Tibial nerve (tissue), 4 donors: ENCODE results near the gene HOXD10.

Experiments used
- EP300 ChIP-seq, 2 donors: sonication (generic); formaldehyde crosslinking; IDR thresholded peaks; one replicate each; pipeline ENCODE4 v1.6.1; 2017; ENCODE audit warnings: antibody characterized with exemption in 2 of 2, mild to moderate bottlenecking in 1 of 2
- POLR2A ChIP-seq, 2 donors: fragments of 450-650 bp; IDR thresholded peaks; one replicate each; pipeline ENCODE4 v1.6.1; 2017; ENCODE audit warnings: antibody characterized with exemption in 2 of 2, mild to moderate bottlenecking in 2 of 2, moderate library complexity in 2 of 2
- TF ChIP-seq, protein P1 (sequence below), 5 experiments: fragments of 200-600 bp in 3 of 5; fragments of 450-650 bp in 2 of 5; sonication (generic) in 3 of 5; IDR thresholded peaks; one replicate each; pipeline ENCODE4 v1.5.1; 2016 to 2019; ENCODE audit warnings: antibody characterized with exemption in 5 of 5, mild to moderate bottlenecking in 3 of 5, moderate library complexity in 2 of 5

DNA sequence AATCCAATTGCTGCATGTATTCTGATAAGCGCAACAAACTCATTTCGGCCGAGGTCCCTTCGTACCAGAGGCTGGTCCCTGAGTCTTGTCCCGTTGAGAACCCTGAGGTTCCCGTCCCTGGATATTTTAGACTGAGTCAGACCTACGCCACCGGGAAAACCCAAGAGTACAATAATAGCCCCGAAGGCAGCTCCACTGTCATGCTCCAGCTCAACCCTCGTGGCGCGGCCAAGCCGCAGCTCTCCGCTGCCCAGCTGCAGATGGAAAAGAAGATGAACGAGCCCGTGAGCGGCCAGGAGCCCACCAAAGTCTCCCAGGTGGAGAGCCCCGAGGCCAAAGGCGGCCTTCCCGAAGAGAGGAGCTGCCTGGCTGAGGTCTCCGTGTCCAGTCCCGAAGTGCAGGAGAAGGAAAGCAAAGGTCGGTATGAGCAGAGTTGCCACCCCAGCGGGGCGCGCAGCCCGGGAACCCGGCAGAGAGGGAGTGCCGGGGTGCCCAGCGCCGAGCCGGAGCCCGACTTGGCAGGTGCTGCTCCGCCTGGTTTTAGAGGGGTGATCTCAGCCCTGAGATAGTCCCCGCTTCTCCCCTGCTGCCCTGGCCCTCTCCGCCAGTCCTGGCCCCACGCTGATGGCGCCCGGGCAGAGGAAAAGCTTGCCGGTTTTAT lies 714 bp downstream of the HOXD10 start:
- TF ChIP-seq, protein P1, sequence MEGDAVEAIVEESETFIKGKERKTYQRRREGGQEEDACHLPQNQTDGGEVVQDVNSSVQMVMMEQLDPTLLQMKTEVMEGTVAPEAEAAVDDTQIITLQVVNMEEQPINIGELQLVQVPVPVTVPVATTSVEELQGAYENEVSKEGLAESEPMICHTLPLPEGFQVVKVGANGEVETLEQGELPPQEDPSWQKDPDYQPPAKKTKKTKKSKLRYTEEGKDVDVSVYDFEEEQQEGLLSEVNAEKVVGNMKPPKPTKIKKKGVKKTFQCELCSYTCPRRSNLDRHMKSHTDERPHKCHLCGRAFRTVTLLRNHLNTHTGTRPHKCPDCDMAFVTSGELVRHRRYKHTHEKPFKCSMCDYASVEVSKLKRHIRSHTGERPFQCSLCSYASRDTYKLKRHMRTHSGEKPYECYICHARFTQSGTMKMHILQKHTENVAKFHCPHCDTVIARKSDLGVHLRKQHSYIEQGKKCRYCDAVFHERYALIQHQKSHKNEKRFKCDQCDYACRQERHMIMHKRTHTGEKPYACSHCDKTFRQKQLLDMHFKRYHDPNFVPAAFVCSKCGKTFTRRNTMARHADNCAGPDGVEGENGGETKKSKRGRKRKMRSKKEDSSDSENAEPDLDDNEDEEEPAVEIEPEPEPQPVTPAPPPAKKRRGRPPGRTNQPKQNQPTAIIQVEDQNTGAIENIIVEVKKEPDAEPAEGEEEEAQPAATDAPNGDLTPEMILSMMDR (IDR thresholded peaks at IDR 0.05), result no peak
- TF ChIP-seq POLR2A (IDR thresholded peaks at IDR 0.05), result no peak
- TF ChIP-seq EP300 (IDR thresholded peaks at IDR 0.05), result no peak
